Sciatic nerve (tissue), 2 donors: Measurements from ENCODE around the gene INPP5B. TPM values are rescaled to one million over a fixed set of nuclear protein-coding genes. Genes with fewer than 3 reads are reported as not detected.

Experiments used
- ATAC-seq: fragments of 200-7000 bp; cut with Tn5 transposase; one replicate; pipeline ENCODE4 v1.9.1; 2020; ENCODE audit warnings: mild to moderate bottlenecking, moderate library complexity
- DNase-seq: peaks from one replicate; pipeline ENCODE4 v3.0.0-alpha.2; 2020; ENCODE audit warnings: low spot score
- intact Hi-C: fragments of 100-400 bp; cut with DNase I; formaldehyde crosslinking; loops from one replicate; pipeline ENCODE4 v1.14.2; 2022
- total RNA-seq: library from RNA; stranded (reverse); fragmentation: NEBNext Ultra II Directional; extraction: Animal tissue kit (Norgen Biotek cat#: 25700); gene quantifications from one replicate; pipeline ENCODE4 v1.2.1, GENCODE V29; 2021
- donor health status: DM: no; HTN: no; CAD: no.
- donor health status: DM: no; HTN: no; CAD: no.

The INPP5B gene
- total RNA-seq, 1 donor from 2014 or later: 44.4 TPM

DNA sequence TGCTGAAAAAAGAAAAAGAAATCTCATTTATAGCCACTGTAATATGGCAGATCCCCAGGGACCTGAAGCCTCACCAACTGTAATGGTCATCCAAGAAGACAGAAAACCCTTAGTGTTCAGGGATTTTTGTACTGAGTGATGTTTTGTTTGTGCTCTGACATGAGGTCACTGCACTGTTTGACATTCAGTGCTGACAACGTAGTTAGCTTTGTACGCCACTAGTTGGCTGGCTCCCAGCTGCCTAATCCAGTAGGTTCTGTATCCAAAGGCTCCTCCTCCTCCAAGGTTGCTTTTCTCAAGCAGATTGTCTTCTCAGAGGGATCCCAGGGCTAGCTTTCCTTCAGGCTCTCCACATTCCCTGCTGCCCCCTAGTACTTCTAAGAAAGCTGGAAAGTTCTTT, 129.4 kb downstream of the INPP5B start:
- ATAC-seq (no peak), DNase-seq (no peak)
- intact Hi-C loops: no loop called here

- ATAC-seq (no peak), DNase-seq (no peak)
- intact Hi-C loops: no loop called here
Observed at GRCh38 chr1:37814252-37814651, 132.6 kb downstream of the INPP5B start.

- intact Hi-C loops: no loop called here
- no peak for DNase-seq
- no peak for ATAC-seq
Observed at GRCh38 chr1:37813529-37814145, 133.2 kb downstream of the INPP5B start.

GRCh38 chr1:37811027-37811655, 135.7 kb downstream of the INPP5B start:
- ATAC-seq (no peak), DNase-seq (no peak)
- intact Hi-C loops: no loop called here

Other genes starting within 250 kb of the INPP5B start
- gene EPHA10, start 181.9 kb downstream of the INPP5B start, total RNA-seq: 1.6 TPM
- gene MANEAL, start 153.2 kb downstream of the INPP5B start, total RNA-seq: 2.3 TPM
- 30.3 TPM for gene C1orf122, start 139.3 kb downstream of the INPP5B start, total RNA-seq
- 8.1 TPM for gene YRDC, start 138.8 kb downstream of the INPP5B start, total RNA-seq
- 33.0 TPM for gene MTF1, start 87.5 kb downstream of the INPP5B start, total RNA-seq
- 47.9 TPM for gene SF3A3, start 43.0 kb upstream of the INPP5B start, total RNA-seq
- 27.9 TPM for gene FHL3, start 58.5 kb upstream of the INPP5B start, total RNA-seq
- 32.6 TPM for gene UTP11, start 65.7 kb upstream of the INPP5B start, total RNA-seq
- gene POU3F1, start 99.7 kb upstream of the INPP5B start, total RNA-seq: 19.1 TPM